ENCODE data around the gene PEX11A.

PEX11A gene

GRCh38 chr15:89728254-89728653, 37.7 kb upstream of the PEX11A start:
- Histone ChIP-seq H3K4me1 (ENCODE audit: control insufficient read depth in 1 of 2, insufficient read depth in 1 of 2, low read depth in 1 of 2, low read length in 1 of 2) (no peaks in the 10 kb centered on the region), H3K27ac (no peak overlapping the region), H3K4me3 (ENCODE audit: low read depth in 1 of 2, low read length in 1 of 2) (no peak overlapping the region), H3K36me3 (no peaks in the 10 kb centered on the region), H3K9me3 (no peaks in the 10 kb centered on the region), H3K27me3 (no peaks in the 10 kb centered on the region)
- TF ChIP-seq, protein P1, sequence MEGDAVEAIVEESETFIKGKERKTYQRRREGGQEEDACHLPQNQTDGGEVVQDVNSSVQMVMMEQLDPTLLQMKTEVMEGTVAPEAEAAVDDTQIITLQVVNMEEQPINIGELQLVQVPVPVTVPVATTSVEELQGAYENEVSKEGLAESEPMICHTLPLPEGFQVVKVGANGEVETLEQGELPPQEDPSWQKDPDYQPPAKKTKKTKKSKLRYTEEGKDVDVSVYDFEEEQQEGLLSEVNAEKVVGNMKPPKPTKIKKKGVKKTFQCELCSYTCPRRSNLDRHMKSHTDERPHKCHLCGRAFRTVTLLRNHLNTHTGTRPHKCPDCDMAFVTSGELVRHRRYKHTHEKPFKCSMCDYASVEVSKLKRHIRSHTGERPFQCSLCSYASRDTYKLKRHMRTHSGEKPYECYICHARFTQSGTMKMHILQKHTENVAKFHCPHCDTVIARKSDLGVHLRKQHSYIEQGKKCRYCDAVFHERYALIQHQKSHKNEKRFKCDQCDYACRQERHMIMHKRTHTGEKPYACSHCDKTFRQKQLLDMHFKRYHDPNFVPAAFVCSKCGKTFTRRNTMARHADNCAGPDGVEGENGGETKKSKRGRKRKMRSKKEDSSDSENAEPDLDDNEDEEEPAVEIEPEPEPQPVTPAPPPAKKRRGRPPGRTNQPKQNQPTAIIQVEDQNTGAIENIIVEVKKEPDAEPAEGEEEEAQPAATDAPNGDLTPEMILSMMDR (IDR thresholded peaks at IDR 0.05): no peak

DNA sequence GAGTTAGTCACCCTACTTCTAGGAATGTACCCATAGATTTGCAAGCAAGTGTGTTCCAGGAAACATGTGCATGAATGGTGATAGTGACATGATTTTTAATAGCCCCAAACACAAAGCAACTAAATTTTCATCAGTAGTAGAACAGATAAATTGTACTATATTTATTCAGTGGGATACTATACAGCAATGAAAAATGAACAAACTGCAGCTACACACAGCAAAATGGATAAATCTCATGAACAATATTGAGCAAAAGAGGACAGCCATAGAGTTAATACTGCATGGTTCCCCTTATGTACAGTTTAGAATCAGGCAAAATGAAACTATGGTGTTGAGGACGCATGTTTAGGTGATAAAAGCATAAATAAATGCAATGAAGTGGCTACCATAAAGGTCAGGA, 34.5 kb upstream of the PEX11A start:
- no peaks in the 10 kb centered on the region for H3K36me3 ChIP-seq
- H3K9me3 ChIP-seq: no peaks in the 10 kb centered on the region
- no peaks in the 10 kb centered on the region for H3K4me1 ChIP-seq (ENCODE audit: control insufficient read depth in 1 of 2, insufficient read depth in 1 of 2, low read depth in 1 of 2, low read length in 1 of 2)
- TF ChIP-seq, protein P1 (IDR thresholded peaks at IDR 0.05): no peak
- no peak overlapping the region for H3K4me3 ChIP-seq (ENCODE audit: low read depth in 1 of 2, low read length in 1 of 2)
- no peak overlapping the region for H3K27ac ChIP-seq
- H3K27me3 ChIP-seq: no peaks in the 10 kb centered on the region

DNA sequence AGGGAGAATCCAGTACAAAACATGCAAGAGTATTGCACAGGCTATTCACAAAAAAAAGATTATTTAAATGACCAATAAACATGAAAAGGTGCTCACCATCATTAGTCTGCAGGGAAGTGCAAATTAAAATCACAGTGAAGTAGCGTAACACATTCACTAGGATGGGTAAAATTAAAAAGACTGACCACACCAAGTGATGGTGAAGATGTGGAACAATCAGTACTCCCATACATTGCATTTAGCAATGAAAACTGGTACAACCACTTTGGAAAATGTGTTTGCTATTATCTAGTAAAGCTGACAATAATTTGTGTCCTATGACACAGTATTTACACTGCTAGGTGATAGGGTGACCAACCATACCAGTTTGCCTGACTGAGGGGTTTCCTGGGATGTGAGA, 34.1 kb upstream of the PEX11A start:
- Histone ChIP-seq H3K27me3 (no peaks in the 10 kb centered on the region), H3K36me3 (no peaks in the 10 kb centered on the region), H3K9me3 (no peaks in the 10 kb centered on the region), H3K4me1 (ENCODE audit: control insufficient read depth in 1 of 2, insufficient read depth in 1 of 2, low read depth in 1 of 2, low read length in 1 of 2) (no peaks in the 10 kb centered on the region), H3K27ac (no peak overlapping the region), H3K4me3 (ENCODE audit: low read depth in 1 of 2, low read length in 1 of 2) (no peak overlapping the region)
- TF ChIP-seq, protein P1 (IDR thresholded peaks at IDR 0.05): no peak

DNA sequence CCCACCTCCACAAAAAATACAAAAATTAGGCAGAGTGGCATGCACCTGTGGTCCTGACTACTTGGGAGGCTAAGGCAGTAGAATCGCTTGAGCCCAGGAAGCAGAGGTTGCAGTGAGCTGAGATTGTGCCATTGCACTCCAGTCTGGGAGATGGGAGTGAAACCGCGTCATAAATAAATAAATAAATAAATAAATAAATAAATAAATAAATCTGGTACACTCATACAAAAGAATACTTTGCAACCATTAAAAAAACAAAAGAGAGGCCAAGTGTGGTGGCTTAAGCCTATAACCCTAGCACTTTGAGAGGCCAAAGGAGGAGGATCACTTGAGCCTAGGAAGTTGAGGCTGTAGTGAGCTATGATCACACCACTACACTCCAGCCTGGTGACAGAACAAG, 32.5 kb upstream of the PEX11A start:
- no peaks in the 10 kb centered on the region for H3K27me3 ChIP-seq
- H3K36me3 ChIP-seq: no peaks in the 10 kb centered on the region
- no peaks in the 10 kb centered on the region for H3K4me1 ChIP-seq (ENCODE audit: control insufficient read depth in 1 of 2, insufficient read depth in 1 of 2, low read depth in 1 of 2, low read length in 1 of 2)
- TF ChIP-seq, protein P1 (IDR thresholded peaks at IDR 0.05): no peak
- no peak overlapping the region for H3K4me3 ChIP-seq (ENCODE audit: low read depth in 1 of 2, low read length in 1 of 2)
- H3K9me3 ChIP-seq: no peaks in the 10 kb centered on the region
- H3K27ac ChIP-seq: no peak overlapping the region

- peaks cover 7 to 10% of the 10 kb centered on the region in 2 experiments for H3K4me1 ChIP-seq (ENCODE audit: control insufficient read depth in 1 of 2, insufficient read depth in 1 of 2, low read depth in 1 of 2, low read length in 1 of 2)
- H3K4me3 ChIP-seq (ENCODE audit: low read depth in 1 of 2, low read length in 1 of 2): no peak overlapping the region
- H3K27me3 ChIP-seq: no peaks in the 10 kb centered on the region
- H3K9me3 ChIP-seq: no peaks in the 10 kb centered on the region
- TF ChIP-seq, protein P1 (IDR thresholded peaks at IDR 0.05): no peak
- no peak overlapping the region for H3K27ac ChIP-seq
- H3K36me3 ChIP-seq: no peaks in the 10 kb centered on the region
Measured at GRCh38 chr15:89714775-89715174, 24.2 kb upstream of the PEX11A start.

GRCh38 chr15:89707577-89707976, 17.0 kb upstream of the PEX11A start:
- TF ChIP-seq, protein P1 (IDR thresholded peaks at IDR 0.05): no peak
- Histone ChIP-seq H3K27ac (no peak overlapping the region), H3K36me3 (no peaks in the 10 kb centered on the region), H3K9me3 (no peaks in the 10 kb centered on the region), H3K27me3 (no peaks in the 10 kb centered on the region), H3K4me1 (ENCODE audit: control insufficient read depth in 1 of 2, insufficient read depth in 1 of 2, low read depth in 1 of 2, low read length in 1 of 2) (no peaks in the 10 kb centered on the region), H3K4me3 (ENCODE audit: low read depth in 1 of 2, low read length in 1 of 2) (no peak overlapping the region)

Measured in neutrophil (primary cell).